ENCODE data around the gene USP15.

The USP15 gene

GRCh38 chr12:62270872-62271271, 10.7 kb downstream of the USP15 start:
- intact Hi-C loops (cut with DNase I; ENCODE audit: low total_unique reads), result no loop called here
- no peak for DNase-seq

DNA sequence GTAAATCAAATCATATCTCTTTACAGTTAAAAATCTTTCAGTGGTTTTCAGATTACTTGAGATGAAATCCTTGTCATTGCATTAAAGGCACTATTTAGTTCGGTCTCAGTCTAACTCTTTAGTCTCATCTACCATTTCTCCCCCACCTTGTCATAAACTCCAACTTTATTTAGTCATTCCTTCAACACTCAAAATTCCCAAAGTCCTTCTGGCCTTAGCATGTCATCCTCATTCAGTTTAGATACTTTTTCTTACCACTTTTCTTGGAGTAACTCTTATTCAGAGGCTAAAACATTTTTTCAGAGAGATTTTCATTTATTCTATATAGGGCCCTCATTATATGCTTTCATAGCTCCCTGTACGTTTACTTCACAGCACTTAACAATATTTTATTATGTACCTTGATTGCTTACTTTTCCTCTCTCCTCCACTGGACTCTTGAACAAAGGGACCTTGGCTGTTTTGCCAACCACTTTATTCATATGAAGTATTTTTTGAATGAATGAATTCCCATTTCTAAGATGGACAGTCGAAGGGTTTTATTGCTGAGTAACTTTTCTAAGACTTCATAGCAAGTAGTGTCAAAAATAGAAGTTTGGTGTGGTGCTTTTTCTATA, 12.8 kb downstream of the USP15 start:
- H3K4me1 ChIP-seq, result peaks cover 0 to 95% (median 25%) of the 10 kb centered on the region in 4 donors

More at GRCh38 chr12:62270872-62271271, 10.7 kb downstream of the USP15 start:
- H3K4me3 ChIP-seq, result no peak overlapping the region
- H3K36me3 ChIP-seq, result no peaks in the 10 kb centered on the region
- H3K9me3 ChIP-seq, result no peaks in the 10 kb centered on the region
- H3K27me3 ChIP-seq, result no peaks in the 10 kb centered on the region
- H3K27ac ChIP-seq, result no peak overlapping the region
- H3K4me1 ChIP-seq, result peaks cover 0 to 97% (median 31%) of the 10 kb centered on the region in 4 donors
- TF ChIP-seq, protein P1, sequence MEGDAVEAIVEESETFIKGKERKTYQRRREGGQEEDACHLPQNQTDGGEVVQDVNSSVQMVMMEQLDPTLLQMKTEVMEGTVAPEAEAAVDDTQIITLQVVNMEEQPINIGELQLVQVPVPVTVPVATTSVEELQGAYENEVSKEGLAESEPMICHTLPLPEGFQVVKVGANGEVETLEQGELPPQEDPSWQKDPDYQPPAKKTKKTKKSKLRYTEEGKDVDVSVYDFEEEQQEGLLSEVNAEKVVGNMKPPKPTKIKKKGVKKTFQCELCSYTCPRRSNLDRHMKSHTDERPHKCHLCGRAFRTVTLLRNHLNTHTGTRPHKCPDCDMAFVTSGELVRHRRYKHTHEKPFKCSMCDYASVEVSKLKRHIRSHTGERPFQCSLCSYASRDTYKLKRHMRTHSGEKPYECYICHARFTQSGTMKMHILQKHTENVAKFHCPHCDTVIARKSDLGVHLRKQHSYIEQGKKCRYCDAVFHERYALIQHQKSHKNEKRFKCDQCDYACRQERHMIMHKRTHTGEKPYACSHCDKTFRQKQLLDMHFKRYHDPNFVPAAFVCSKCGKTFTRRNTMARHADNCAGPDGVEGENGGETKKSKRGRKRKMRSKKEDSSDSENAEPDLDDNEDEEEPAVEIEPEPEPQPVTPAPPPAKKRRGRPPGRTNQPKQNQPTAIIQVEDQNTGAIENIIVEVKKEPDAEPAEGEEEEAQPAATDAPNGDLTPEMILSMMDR (IDR thresholded peaks at IDR 0.05), result no peak

DNA sequence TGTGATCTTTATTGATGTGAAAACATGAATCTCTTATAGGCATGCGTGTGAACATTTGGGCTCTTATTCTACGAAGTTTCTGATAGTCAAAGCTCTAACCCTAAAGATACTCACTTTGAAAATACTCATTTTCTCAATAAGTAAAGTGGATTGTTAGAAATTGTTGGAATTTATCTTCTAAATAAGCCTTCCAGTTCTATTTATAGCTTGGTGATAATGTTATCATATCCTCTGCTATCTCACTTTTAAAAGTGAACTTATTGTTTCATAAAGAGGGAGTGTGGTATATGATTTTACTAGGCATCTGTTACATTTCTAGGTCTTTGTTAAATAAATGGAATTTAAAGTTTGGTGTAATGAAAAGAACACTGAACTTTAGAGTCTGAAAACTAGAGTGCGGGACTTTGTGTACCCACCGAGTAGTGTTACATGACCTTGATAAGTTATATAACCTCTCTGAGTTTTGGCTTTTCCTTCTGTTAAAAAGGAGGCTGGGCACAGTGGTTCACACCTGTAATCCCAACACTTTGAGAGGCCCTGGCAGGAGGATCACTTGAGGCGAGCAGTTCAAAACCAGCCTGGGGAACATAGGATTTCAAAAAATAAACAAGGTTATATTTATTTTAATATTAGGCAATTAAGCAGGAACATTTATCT, 13.6 kb downstream of the USP15 start:
- Histone ChIP-seq H3K27ac (no peak overlapping the region), H3K4me1 (peaks cover 0 to 87% (median 21%) of the 10 kb centered on the region in 4 donors), H3K27me3 (no peaks in the 10 kb centered on the region), H3K36me3 (no peaks in the 10 kb centered on the region), H3K9me3 (no peaks in the 10 kb centered on the region), H3K4me3 (no peak overlapping the region)
- no peak for DNase-seq
- intact Hi-C loops (cut with DNase I; ENCODE audit: low total_unique reads), result no loop called here
- TF ChIP-seq, protein P1 (IDR thresholded peaks at IDR 0.05), result no peak

More for the DNA sequence above, 12.8 kb downstream of the USP15 start:
- TF ChIP-seq, protein P1 (IDR thresholded peaks at IDR 0.05), result no peak
- Histone ChIP-seq H3K27me3 (no peaks in the 10 kb centered on the region), H3K9me3 (no peaks in the 10 kb centered on the region), H3K4me3 (no peak overlapping the region), H3K27ac (no peak overlapping the region), H3K36me3 (no peaks in the 10 kb centered on the region)
- intact Hi-C loops (cut with DNase I; ENCODE audit: low total_unique reads), result no loop called here
- DNase-seq, result no peak

GRCh38 chr12:62278022-62278421, 17.8 kb downstream of the USP15 start:
- no peak overlapping the region for H3K4me3 ChIP-seq
- no peak overlapping the region for H3K27ac ChIP-seq
- intact Hi-C loops (cut with DNase I; ENCODE audit: low total_unique reads), result no loop called here
- TF ChIP-seq, protein P1 (IDR thresholded peaks at IDR 0.05), result no peak
- H3K36me3 ChIP-seq, result no peaks in the 10 kb centered on the region
- no peak for DNase-seq
- no peaks in the 10 kb centered on the region for H3K27me3 ChIP-seq
- H3K4me1 ChIP-seq, result peaks cover 0 to 59% (median 12%) of the 10 kb centered on the region in 4 donors
- no peaks in the 10 kb centered on the region for H3K9me3 ChIP-seq

GRCh38 chr12:62279058-62279457, 18.9 kb downstream of the USP15 start:
- no peak overlapping the region for H3K4me3 ChIP-seq
- H3K27ac ChIP-seq, result no peak overlapping the region
- TF ChIP-seq, protein P1 (IDR thresholded peaks at IDR 0.05), result no peak
- intact Hi-C loops (cut with DNase I; ENCODE audit: low total_unique reads), result no loop called here
- peaks cover 0 to 57% (median 7%) of the 10 kb centered on the region in 4 donors for H3K4me1 ChIP-seq
- no peaks in the 10 kb centered on the region for H3K27me3 ChIP-seq
- no peak for DNase-seq
- no peaks in the 10 kb centered on the region for H3K36me3 ChIP-seq
- H3K9me3 ChIP-seq, result no peaks in the 10 kb centered on the region
